Testis (tissue), 2 donors: ENCODE results near the gene FHIT.

ENCODE experiments used
- POLR2A ChIP-seq: fragments of 450-650 bp; IDR thresholded peaks from one replicate; pipeline ENCODE4 v1.6.1; 2017; ENCODE audit warnings: antibody characterized with exemption, mild to moderate bottlenecking, moderate library complexity
- TF ChIP-seq, protein P1 (sequence below), 3 experiments: fragments of 450-650 bp in 2 of 3; fragments of 200-600 bp in 1 of 3; sonication (generic) in 1 of 3; IDR thresholded peaks; one replicate each; pipeline ENCODE4 v1.5.1; 2016 to 2019; ENCODE audit warnings: antibody characterized with exemption in 3 of 3, mild to moderate bottlenecking in 2 of 3, moderate library complexity in 1 of 3

- TF ChIP-seq, protein P1, sequence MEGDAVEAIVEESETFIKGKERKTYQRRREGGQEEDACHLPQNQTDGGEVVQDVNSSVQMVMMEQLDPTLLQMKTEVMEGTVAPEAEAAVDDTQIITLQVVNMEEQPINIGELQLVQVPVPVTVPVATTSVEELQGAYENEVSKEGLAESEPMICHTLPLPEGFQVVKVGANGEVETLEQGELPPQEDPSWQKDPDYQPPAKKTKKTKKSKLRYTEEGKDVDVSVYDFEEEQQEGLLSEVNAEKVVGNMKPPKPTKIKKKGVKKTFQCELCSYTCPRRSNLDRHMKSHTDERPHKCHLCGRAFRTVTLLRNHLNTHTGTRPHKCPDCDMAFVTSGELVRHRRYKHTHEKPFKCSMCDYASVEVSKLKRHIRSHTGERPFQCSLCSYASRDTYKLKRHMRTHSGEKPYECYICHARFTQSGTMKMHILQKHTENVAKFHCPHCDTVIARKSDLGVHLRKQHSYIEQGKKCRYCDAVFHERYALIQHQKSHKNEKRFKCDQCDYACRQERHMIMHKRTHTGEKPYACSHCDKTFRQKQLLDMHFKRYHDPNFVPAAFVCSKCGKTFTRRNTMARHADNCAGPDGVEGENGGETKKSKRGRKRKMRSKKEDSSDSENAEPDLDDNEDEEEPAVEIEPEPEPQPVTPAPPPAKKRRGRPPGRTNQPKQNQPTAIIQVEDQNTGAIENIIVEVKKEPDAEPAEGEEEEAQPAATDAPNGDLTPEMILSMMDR (IDR thresholded peaks at IDR 0.05) = no peak
- TF ChIP-seq POLR2A = no peak
Measured at GRCh38 chr3:60303160-60303559, 948.1 kb downstream of the FHIT start.
